ENCODE measurements around the gene MYO1F.
A peak's percentile ranks its signal among the peaks of the same experiment; 100 is the strongest.
"Not testable (repeated sequence)": the region's sequence is repeated elsewhere in the genome, so short reads cannot be mapped to it uniquely, and the experiment has no call there.

Gene MYO1F

GRCh38 chr19:8514505-8515009 lies 62.7 kb downstream of the MYO1F start:
- not testable (repeated sequence) for DNase-seq

- DNase-seq: peak; percentile 100
Measured at GRCh38 chr19:8513687-8514504, 63.3 kb downstream of the MYO1F start, which contains the start of gene ZNF414. TSS of gene ZNF414 (minus strand) at chr19:8514167. CDS start at chr19:8514046, 121 bp downstream.

DNA sequence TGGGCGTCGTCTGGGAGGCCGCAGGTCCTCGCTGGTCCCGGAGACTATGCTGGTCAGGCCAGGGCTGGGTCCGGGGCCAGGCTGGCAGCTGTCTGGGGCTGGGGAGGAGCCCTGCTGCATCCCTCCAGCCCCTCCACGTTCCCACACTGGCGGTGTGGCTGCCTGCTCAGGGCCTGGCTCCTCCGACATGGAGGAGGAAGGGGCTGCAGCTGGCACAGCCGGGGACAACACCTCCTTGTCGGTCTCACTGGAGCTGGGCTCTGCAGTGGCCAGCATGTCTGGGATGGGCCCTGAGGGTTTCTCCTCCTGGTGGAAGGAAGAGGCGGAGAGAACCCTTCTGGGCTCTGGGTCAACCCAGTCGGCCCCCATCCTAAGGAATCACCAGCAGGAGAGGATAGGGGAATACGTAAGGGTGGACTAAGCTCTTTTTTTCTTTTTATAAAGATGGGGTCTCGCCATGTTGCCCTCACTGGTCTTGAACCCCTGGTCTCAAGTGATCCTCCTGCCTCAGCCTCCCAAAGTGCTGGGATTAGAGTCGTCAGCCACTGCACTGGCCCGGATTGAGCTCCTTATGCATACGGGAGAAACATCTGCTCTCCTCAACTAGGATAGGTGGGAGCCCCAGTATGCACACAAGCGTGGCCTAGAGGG lies 64.1 kb downstream of the MYO1F start:
- no peak for DNase-seq

- no peak for DNase-seq
Measured at GRCh38 chr19:8512115-8512967, 64.9 kb downstream of the MYO1F start.

GRCh38 chr19:8511573-8512101 lies 65.6 kb downstream of the MYO1F start:
- DNase-seq: no peak

DNA sequence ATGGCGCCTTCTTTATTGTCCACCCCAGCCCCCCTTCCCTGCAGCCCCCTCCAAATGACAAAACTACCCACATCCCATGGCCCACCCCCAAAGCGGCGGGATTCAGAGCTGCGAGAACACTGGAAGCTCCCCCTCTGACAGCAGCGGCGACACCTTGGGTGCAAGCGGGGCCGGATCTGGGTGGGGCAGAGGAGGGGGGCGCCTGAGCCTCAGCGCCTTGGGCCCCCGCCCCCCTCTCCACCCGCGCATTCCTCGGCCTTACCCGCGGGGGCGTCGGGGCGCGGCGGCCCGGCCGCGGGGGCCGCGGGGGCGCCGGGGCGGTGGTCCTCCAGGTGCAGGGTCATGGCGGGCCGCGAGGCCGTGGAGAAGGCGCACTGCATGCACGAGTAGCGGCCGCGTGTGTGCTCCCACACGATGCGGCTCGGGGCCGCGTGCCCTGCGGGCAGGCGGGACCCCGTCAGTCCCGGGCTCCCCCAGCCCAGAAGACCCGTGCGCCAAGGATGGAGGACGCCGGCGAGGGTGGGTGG lies 66.6 kb downstream of the MYO1F start:
- no peak for DNase-seq

GRCh38 chr19:8506402-8506957 lies 70.8 kb downstream of the MYO1F start:
- DNase-seq: no peak

DNA sequence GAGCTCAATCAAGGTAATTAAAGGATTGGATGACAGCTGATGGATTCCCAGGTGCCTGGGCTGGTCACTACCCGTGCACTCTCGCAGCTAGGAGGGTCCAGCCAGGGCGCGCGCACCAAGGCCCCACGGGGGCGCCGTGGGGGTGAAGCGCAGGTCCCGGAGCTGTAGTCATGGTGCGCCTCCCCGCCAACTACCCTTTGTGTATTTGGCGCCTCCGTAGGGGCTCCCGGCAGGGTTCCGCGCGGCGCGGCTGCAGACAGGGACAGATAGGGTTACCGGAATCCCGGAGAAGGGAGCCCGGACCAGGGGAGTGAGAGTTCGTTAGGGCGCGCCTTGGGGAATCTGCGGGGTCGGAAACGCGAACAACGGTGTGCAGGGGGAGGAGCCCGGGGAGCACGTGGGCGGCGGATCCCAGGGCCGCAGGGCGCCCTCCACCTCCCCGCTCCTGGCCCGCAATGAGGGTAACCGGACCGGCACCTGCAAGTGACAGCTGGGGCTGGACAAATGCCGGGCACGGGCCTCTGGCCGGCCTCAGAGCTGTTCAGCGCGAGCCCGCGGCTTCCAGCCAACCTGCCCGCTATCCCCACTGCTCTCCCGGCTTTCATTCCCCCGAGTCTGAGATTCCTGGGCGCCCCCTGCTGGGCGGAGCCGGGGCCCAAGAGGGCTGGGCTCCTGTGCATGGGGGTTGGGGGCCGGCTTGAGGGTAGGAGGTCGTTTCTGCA lies 71.4 kb downstream of the MYO1F start:
- DNase-seq: peak; percentile 94

DNA sequence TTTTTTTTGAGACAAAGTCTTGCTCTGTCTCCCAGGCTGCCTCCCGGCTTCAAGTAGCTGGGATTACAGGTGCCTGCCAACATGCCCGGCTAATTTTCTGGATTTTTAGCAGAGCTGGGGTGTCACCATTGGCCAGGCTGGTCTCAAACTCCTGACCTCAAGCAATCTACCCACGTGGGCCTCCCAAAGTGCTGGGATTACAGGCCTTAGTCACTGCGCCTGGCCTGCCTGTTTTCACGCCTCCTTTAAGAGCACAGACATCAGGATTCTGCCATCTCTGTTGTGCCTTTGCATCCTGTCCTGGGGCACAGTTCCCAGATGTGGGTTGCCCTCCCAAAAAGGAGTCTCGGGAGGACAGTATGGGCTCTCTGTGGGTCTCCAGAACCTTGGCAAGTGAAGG lies 72.3 kb downstream of the MYO1F start:
- DNase-seq: no peak

- DNase-seq: no peak
Measured at GRCh38 chr19:8504171-8504570, 73.1 kb downstream of the MYO1F start.

- DNase-seq: no peak
Measured at GRCh38 chr19:8503510-8503909, 73.7 kb downstream of the MYO1F start.

GRCh38 chr19:8501981-8502380 lies 75.3 kb downstream of the MYO1F start:
- DNase-seq: no peak

DNA sequence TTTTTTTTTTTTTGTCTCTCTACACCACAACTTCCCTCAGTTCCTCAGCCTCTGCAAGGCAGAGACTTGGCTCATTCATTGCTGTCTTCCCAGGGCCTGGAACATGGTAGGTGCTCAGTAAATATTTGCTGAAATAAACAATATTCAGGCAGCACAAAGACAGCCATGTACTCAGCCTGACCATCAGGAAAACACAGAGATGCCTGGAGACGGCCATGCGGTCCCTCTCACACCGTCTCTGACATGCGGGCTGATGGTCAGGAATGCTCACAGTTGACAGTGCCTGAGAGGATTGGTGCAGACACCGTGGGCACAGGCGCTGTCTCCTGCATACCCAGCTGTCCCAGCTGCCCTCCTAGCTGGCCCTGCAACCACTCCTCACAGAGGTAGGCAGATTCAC lies 75.7 kb downstream of the MYO1F start:
- no peak for DNase-seq

GRCh38 chr19:8500158-8500557 lies 77.1 kb downstream of the MYO1F start:
- DNase-seq: peak; percentile 33

- DNase-seq: no peak
Measured at GRCh38 chr19:8499048-8499833, 78.0 kb downstream of the MYO1F start.

DNA sequence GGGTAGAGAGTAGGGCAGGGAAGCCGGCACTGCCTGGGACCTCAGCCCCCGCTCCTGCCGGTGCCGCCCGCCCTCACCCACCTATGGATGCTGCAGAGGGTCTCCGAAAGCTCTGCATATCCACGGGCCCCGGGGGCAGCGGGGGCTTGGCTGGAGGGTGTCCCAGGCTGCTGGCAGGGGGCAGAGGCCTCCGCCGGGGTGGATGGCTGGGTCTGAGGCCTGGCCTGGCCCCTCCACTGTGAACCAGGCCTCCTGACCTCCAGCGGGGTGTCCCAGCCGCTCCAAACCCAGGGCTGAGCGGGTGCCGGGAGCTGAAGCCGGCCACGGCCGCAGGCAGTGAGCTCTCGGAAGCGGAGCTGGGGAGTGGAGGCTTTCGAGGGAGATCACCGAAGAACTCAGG lies 78.9 kb downstream of the MYO1F start:
- DNase-seq: no peak

GRCh38 chr19:8494158-8494557 lies 83.1 kb downstream of the MYO1F start:
- DNase-seq: no peak

- no peak for DNase-seq
Measured at GRCh38 chr19:8491574-8491973, 85.7 kb downstream of the MYO1F start.

DNA sequence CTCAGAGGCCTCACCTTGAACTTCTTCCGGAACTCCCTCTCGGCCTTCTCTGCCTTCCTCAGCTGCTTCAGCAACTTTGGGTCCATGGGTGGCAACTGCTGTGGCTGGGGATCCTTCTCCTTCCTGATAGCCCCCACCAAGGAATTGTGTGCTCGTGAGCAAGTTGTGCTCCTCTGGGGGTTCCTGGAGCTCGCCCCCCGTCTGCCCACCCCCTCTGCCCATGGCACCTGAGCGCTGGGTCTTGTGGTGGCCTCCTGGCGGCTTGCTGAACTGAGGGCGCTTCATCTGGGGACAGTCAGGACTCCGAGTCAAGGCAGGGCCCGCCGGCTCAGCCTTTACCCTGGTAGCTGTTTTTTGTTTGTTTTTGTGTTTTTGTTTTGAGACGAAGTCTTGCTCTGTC lies 86.4 kb downstream of the MYO1F start:
- DNase-seq: no peak

DNA sequence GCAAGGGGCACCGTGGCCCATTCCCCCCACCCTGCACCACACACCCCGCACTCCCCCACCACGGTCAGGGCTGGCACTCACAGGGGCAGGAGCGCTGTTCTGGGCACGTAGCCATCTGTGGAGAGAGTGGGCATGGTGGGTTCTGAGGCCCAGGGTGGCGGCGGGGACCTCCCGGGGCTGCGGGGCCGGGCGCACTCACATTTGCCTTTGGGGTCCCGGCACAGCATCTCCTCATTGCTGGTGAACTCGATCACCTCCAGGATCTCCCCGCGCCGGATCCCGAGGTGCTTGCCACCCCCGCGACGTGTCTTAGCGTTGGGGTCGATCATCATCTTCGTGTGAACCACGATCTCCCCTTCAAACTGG lies 86.9 kb downstream of the MYO1F start:
- DNase-seq: no peak
